SJCRH30 (cell line): ENCODE data around the gene SLC51A. TPM values are rescaled to one million over a fixed set of nuclear protein-coding genes. Genes with fewer than 3 reads are reported as not detected.
"Not testable (repeated sequence)": the region's sequence is repeated elsewhere in the genome, so short reads cannot be mapped to it uniquely, and the experiment has no call there.

Experiments used
- DNase-seq, 2 experiments: peaks; one replicate each; pipeline ENCODE4 v3.0.0-alpha.2; 2015 to 2020
- H3K27ac ChIP-seq: fragments of 250-450 bp; sonication (Bioruptor Pico); 2 replicates; pipeline ENCODE4 v1.5.1; 2020; ENCODE audit warnings: mild to moderate bottlenecking, moderate library complexity
- H3K27me3 ChIP-seq: fragments of 250-450 bp; sonication (Bioruptor Pico); 2 replicates; pipeline ENCODE4 v1.5.1; 2020; ENCODE audit warnings: mild to moderate bottlenecking, moderate library complexity
- H3K36me3 ChIP-seq: fragments of 250-450 bp; sonication (Bioruptor Pico); 2 replicates; pipeline ENCODE4 v1.5.1; 2020; ENCODE audit warnings: mild to moderate bottlenecking, moderate library complexity
- H3K4me1 ChIP-seq: fragments of 250-450 bp; sonication (Bioruptor Pico); 2 replicates; pipeline ENCODE4 v1.5.1; 2020; ENCODE audit warnings: mild to moderate bottlenecking, moderate library complexity
- H3K4me3 ChIP-seq: fragments of 250-450 bp; sonication (Bioruptor Pico); 2 replicates; pipeline ENCODE4 v1.5.1; 2020; ENCODE audit warnings: mild to moderate bottlenecking, moderate library complexity
- H3K9me3 ChIP-seq: fragments of 250-450 bp; sonication (Bioruptor Pico); replicated peaks from 2 replicates; pipeline ENCODE4 v1.5.1; 2020; ENCODE audit warnings: mild to moderate bottlenecking, moderate library complexity
- total RNA-seq: library from RNA; depleted of rRNA; stranded (reverse); fragments of >200 nt; shearing (Covaris generic); gene quantifications from 2 replicates; pipeline ENCODE4 v1.2.3, GENCODE V29; 2014; rRNA removed

SLC51A gene
- total RNA-seq: not detected in 2 replicates

DNA sequence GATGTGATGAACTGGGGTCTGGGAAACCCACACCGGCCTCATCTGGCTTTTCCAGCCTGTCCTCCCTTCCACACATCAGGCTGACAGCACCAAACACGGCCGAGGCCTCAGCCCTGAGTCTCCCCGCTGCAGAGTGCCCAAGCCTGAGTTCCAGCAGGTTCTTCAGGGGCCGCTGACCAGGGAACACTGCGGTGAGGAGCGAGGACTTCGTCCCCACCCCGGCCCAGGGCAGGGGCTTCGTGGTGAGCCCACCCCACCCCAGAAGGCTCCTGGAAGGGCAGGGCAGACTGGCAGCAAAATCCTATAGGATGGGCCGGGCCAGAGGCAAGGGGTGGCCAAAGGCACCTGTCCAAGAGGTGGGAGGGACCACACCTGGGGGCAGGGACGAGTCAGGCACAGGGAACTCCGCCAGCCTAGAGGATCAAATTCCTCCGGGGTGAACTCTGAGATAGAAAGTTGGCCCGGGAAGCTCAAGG lies at the start of gene SLC51A:
Gene SLC51A (plus strand): TSS at position 446 of the 476 bp plus-strand sequence. CDS start 179 bp downstream, outside the sequence.
- Histone ChIP-seq H3K4me3 (no peak within 1 kb of the TSS), H3K27ac (no peak within 1 kb of the TSS), H3K9me3 (no peaks in the 10 kb centered on the region), H3K4me1 (0 out of 2 replicates have a peak, but pooled peaks cover 4% of the 10 kb centered on the region), H3K27me3 (no peaks in the 10 kb centered on the region), H3K36me3 (no peaks in the 10 kb centered on the region)
- no peak for DNase-seq

- H3K27ac ChIP-seq: no peak overlapping the region
Measured at GRCh38 chr3:196166741-196167140, 49.6 kb upstream of the SLC51A start.

GRCh38 chr3:196168808-196169391 lies 47.4 kb upstream of the SLC51A start:
- Histone ChIP-seq H3K4me3 (no peak overlapping the region), H3K27me3 (no peaks in the 10 kb centered on the region)
- DNase-seq: peak in 1 of 2 experiments; percentile 21

More at GRCh38 chr3:196166741-196167140, 49.6 kb upstream of the SLC51A start:
- no peak overlapping the region for H3K4me3 ChIP-seq
- peaks cover 3% of the 10 kb centered on the region; the same call in 1 of the 2 replicates for H3K4me1 ChIP-seq
- H3K36me3 ChIP-seq: no peaks in the 10 kb centered on the region
- no peaks in the 10 kb centered on the region for H3K9me3 ChIP-seq
- no peak for DNase-seq
- H3K27me3 ChIP-seq: no peaks in the 10 kb centered on the region

DNA sequence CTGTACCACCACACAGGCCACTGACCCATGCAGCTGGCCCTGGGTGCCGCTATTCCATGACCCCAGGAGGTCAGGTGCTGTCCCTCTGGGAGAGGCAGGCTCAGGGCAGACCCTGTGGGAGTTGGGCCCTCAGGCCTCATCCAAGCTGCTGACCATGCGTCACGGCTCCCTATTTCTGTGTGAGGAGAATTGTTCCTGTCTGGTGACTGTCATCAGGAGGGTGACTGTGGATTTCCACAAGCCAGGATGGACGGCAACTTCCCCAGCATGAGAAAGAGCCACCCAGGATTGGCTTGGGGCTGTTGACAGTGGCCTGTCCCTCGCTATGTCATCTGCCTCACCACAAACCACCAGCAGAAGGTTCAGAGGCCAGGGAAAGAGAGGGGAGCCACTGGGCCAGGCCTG lies 46.5 kb upstream of the SLC51A start:
- H3K36me3 ChIP-seq: no peaks in the 10 kb centered on the region
- H3K4me1 ChIP-seq: peaks cover 4% of the 10 kb centered on the region
- H3K9me3 ChIP-seq: no peaks in the 10 kb centered on the region
- DNase-seq: no peak
- H3K27me3 ChIP-seq: no peaks in the 10 kb centered on the region
- no peak overlapping the region for H3K27ac ChIP-seq
- no peak overlapping the region for H3K4me3 ChIP-seq

More at GRCh38 chr3:196168808-196169391, 47.4 kb upstream of the SLC51A start:
- H3K4me1 ChIP-seq: peaks cover 3% of the 10 kb centered on the region; the same call in 1 of the 2 replicates
- no peaks in the 10 kb centered on the region for H3K9me3 ChIP-seq
- H3K36me3 ChIP-seq: no peaks in the 10 kb centered on the region
- no peak overlapping the region for H3K27ac ChIP-seq

- H3K27ac ChIP-seq, H3K9me3 ChIP-seq, DNase-seq, H3K4me3 ChIP-seq, H3K27me3 ChIP-seq, H3K36me3 ChIP-seq, H3K4me1 ChIP-seq: not testable (repeated sequence)
Measured at GRCh38 chr3:196170296-196170695, 46.0 kb upstream of the SLC51A start.

- DNase-seq: peak; percentile 70 to 75
- no peaks in the 10 kb centered on the region for H3K36me3 ChIP-seq
- H3K4me3 ChIP-seq: no peak overlapping the region
- H3K4me1 ChIP-seq: peaks cover 12% of the 10 kb centered on the region
- H3K9me3 ChIP-seq: no peaks in the 10 kb centered on the region
- H3K27ac ChIP-seq: peak overlapping the region; percentile 52
- no peaks in the 10 kb centered on the region for H3K27me3 ChIP-seq
Measured at GRCh38 chr3:196174652-196175051, 41.7 kb upstream of the SLC51A start.

GRCh38 chr3:196175116-196175625 lies 41.2 kb upstream of the SLC51A start:
- Histone ChIP-seq H3K36me3 (no peaks in the 10 kb centered on the region), H3K4me1 (peaks cover 12% of the 10 kb centered on the region), H3K27ac (peak overlapping the region; percentile 52), H3K4me3 (no peak overlapping the region), H3K27me3 (no peaks in the 10 kb centered on the region), H3K9me3 (no peaks in the 10 kb centered on the region)
- DNase-seq: no peak

GRCh38 chr3:196175722-196176121 lies 40.6 kb upstream of the SLC51A start:
- no peak for DNase-seq
- H3K9me3 ChIP-seq: no peaks in the 10 kb centered on the region
- peaks cover 12% of the 10 kb centered on the region for H3K4me1 ChIP-seq
- no peaks in the 10 kb centered on the region for H3K36me3 ChIP-seq
- H3K27me3 ChIP-seq: no peaks in the 10 kb centered on the region
- no peak overlapping the region for H3K4me3 ChIP-seq
- no peak overlapping the region for H3K27ac ChIP-seq

GRCh38 chr3:196177567-196177966 lies 38.8 kb upstream of the SLC51A start:
- H3K27me3 ChIP-seq: no peaks in the 10 kb centered on the region

GRCh38 chr3:196177967-196178366 lies 38.4 kb upstream of the SLC51A start:
- Histone ChIP-seq H3K4me1 (peaks cover 12% of the 10 kb centered on the region), H3K9me3 (no peaks in the 10 kb centered on the region), H3K4me3 (no peak overlapping the region), H3K36me3 (no peaks in the 10 kb centered on the region), H3K27ac (no peak overlapping the region), H3K27me3 (no peaks in the 10 kb centered on the region)
- no peak for DNase-seq

More at GRCh38 chr3:196177567-196177966, 38.8 kb upstream of the SLC51A start:
- Histone ChIP-seq H3K27ac (no peak overlapping the region), H3K4me3 (no peak overlapping the region), H3K36me3 (no peaks in the 10 kb centered on the region), H3K9me3 (no peaks in the 10 kb centered on the region), H3K4me1 (peaks cover 12% of the 10 kb centered on the region)
- DNase-seq: no peak

GRCh38 chr3:196178993-196179379 lies 37.3 kb upstream of the SLC51A start:
- Histone ChIP-seq H3K36me3 (no peaks in the 10 kb centered on the region), H3K9me3 (no peaks in the 10 kb centered on the region), H3K27ac (peak overlapping the region; percentile 21; the same call in 1 of the 2 replicates), H3K27me3 (no peaks in the 10 kb centered on the region), H3K4me1 (peaks cover 18% of the 10 kb centered on the region), H3K4me3 (no peak overlapping the region)
- no peak for DNase-seq

GRCh38 chr3:196179380-196180308 lies 36.7 kb upstream of the SLC51A start:
- peaks cover 14% of the 10 kb centered on the region for H3K4me1 ChIP-seq
- H3K27ac ChIP-seq: peak overlapping the region; percentile 21; the same call in 1 of the 2 replicates
- no peaks in the 10 kb centered on the region for H3K36me3 ChIP-seq
- H3K9me3 ChIP-seq: no peaks in the 10 kb centered on the region
- H3K27me3 ChIP-seq: no peaks in the 10 kb centered on the region
- H3K4me3 ChIP-seq: no peak overlapping the region
- DNase-seq: peak; percentile 27 to 60

- no peak for DNase-seq
- H3K9me3 ChIP-seq: no peaks in the 10 kb centered on the region
- no peaks in the 10 kb centered on the region for H3K36me3 ChIP-seq
- peaks cover 9% of the 10 kb centered on the region for H3K4me1 ChIP-seq
- no peaks in the 10 kb centered on the region for H3K27me3 ChIP-seq
- H3K27ac ChIP-seq: no peak overlapping the region
- no peak overlapping the region for H3K4me3 ChIP-seq
Measured at GRCh38 chr3:196180346-196180745, 36.0 kb upstream of the SLC51A start.

DNA sequence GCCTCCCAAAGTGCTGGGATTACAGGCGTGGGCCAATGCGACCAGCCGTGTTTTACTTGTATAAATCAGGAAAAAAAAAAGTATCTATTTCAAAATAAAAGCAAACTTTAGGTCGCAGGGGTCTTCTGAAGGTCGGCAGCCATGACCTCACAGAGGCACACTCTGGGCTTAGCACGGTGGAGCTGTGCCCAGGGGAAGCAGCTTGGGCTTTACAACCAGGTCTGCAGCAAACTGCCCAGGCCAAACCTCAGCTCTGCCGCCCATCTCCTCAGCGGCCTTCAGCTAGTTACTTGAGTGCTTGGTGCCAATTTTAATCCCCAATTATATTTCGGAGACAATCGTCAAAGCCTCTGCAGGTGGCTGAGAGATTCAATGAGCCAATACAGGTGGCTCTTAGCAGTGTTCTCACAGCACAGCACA lies 35.2 kb upstream of the SLC51A start:
- peaks cover 6% of the 10 kb centered on the region for H3K4me1 ChIP-seq
- H3K36me3 ChIP-seq: no peaks in the 10 kb centered on the region
- no peak overlapping the region for H3K27ac ChIP-seq
- DNase-seq: no peak
- H3K27me3 ChIP-seq: no peaks in the 10 kb centered on the region
- no peak overlapping the region for H3K4me3 ChIP-seq
- no peaks in the 10 kb centered on the region for H3K9me3 ChIP-seq

DNA sequence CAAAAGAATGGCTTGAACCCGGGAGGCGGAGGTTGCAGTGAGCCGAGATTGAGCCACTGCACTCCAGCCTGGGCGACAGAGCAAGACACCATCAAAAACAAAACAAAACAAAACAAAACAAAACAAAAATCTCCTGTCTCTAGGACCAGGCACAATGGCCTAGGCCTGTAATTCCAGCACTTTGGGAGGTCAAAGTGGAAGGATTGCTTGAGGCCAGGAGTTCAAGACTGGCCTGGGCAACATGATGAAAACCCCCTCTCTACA lies 32.2 kb upstream of the SLC51A start:
- DNase-seq, H3K4me3 ChIP-seq, H3K27ac ChIP-seq, H3K36me3 ChIP-seq, H3K9me3 ChIP-seq, H3K27me3 ChIP-seq, H3K4me1 ChIP-seq: not testable (repeated sequence)
